HT1080 (cell line): ENCODE measurements around the gene PROSER3. TPM values are rescaled to one million over a fixed set of nuclear protein-coding genes. Genes with fewer than 3 reads are reported as not detected.
A peak's percentile ranks its signal among the peaks of the same experiment; 100 is the strongest.

ENCODE experiments used
- DNase-seq: peaks from one replicate; pipeline ENCODE4 v3.0.0-alpha.2; 2015; ENCODE audit warnings: low read depth
- total RNA-seq: library from RNA; depleted of rRNA; stranded (reverse); fragments of >200 nt; shearing (Covaris generic); gene quantifications from 2 replicates; pipeline ENCODE4 v1.2.3, GENCODE V29; 2014

PROSER3 gene
- total RNA-seq, 1 experiment from 2014 or later: 10.8 TPM

DNA sequence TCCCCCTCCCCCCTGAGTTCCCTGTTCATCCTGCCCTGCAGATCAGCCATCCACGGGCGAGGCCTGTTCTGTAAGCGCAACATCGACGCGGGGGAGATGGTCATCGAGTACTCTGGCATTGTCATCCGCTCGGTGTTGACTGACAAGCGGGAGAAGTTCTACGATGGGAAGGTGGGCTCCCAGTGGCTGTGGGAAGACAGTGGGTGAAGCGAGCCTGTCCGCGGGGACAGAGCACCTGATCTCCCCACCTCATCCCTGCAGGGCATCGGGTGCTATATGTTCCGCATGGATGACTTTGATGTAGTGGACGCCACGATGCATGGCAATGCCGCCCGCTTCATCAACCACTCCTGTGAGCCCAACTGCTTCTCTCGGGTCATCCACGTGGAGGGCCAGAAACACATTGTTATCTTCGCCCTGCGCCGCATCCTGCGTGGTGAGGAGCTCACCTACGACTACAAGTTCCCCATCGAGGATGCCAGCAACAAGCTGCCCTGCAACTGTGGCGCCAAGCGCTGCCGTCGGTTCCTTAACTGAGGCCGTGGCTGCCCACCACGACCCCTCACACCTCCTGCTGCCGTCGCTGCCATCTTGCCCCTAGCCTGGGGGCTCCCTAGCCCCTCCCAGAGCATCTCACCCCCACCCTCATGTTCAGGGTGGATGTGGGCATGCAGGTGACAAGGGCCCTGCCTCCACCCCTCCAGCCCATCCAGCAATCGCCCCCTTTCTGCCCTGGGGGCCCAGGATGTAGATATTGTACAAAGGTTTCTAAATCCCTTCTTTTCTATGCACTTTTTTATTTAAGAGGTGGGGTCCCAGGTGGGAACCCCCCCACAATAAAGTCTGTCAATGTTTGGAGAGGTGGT is 19.7 kb upstream of the PROSER3 start:
- DNase-seq: no peak

DNA sequence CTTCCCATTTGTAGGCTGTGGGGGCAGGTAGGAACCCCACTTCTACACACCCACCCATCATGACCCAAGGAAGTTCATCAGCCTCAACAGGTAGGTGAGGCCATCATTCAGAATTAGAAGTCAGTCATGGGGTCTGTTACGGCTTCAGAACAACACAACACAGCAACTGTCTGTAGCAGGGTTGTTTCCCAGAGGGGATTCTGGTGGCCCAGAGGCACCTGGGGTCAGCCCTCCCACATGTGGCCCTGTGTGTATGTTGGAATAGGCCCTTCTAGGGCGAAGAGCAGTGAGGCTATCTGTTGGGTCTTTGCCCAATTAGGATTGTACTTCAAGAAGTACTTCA is 19.1 kb upstream of the PROSER3 start:
- no peak for DNase-seq

DNA sequence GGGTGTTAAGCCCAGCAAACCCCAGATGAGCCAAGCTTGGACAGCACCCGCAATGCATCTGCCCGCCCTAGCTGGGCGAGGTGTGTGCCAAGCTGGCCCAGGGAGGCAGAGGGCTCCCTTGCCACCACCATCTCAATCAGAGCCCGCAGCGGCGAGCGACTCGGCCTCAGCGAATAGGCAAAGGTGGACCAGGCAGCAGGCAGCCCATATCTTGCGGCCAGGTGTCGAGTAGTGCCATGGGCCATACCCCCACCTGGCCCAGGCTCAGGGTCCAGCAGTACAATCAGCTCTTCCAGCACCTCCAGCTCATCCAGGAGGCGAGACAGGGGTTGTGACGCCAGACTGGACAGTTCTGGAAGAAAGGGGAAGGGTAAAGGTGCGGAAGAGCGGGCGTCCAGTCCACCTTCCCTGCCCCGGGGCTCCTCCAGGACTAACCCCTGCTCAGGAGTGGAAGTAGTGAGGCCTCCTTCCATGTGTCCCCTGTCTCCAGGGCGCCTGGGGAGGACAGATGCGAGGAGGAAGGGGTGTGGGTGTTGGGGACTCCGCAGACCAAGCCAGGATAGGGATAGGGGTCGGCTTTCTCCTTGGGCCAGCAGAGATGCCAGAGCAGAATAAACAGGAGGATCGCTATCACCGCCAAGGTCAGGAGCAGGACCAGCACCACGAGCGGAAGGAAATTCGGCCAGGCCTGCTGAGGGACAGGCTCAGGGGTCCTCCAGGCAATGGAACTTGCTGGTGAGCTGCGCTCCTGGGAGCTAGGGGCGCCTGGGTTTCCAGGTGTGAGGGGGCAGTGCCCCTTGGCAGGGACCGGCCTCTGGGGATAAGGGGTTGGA is 18.5 kb upstream of the PROSER3 start:
- no peak for DNase-seq

DNA sequence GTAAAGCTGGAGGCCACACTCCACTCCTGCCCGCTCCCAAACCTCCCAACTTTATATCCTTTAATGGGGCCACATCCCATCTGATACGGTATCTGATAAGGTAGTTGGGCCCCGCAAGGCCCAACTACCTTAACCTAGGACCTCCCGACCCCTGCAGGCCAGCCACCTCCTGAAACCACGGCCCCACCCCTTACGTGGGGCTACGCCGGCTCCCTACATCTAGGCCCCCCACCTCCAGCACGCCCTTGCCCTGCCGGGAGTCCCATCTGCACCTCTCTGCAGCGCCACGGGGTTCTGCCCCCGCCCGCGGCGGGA is 17.9 kb upstream of the PROSER3 start:
- DNase-seq: no peak

DNA sequence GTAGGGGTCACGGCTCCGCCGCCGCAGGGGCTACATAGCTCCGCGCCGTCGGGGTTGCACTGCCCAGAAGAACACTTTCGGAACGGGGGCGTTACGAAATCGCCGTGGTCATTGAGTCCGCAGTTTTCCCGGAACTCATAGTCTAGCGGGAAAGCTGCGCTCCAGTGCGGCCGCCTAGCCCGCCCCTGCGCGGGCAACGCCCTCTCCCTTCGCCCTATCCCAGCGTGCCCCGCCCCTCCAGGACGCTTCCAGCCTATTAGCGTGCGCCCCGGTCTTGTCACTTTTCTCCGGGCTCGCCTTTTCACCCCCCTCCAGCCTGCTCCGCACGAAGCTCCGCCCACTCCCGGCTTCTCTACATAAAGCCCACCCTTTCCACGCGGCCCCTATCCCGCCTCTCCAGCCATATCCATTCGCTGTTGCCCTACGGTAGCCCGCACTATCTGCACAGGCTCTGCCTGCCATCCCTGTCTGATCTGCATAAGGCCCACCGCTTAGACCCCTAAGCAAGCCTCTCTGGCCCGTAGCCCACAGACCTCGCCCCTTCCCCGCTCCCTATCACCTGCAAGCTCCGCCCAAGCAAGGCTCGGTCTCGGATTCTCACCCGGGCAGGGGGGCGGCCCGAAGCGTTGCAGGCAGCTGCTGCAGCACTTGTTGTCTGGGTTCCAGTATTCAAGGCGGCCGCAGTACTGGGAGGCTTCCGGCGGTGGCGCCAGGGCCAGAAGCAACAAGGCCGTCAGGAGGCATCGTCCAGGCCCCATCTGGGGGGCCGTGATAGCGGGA is 17.4 kb upstream of the PROSER3 start:
- peak; percentile 93 for DNase-seq

DNA sequence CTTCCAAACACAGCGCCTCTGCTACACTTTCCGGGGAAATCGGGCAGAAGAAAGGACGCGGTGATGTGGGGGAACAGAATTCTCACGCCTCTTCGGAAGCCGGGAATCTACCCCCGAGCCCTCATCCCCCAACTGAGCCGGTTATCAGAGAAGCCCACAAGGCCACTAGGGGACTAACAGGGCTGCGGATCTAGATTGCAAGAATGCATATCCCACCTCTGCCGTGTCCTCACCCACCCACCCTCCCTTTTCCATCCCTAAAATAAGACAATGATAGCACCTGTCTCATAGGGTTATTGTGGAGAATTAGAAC is 16.8 kb upstream of the PROSER3 start:
- DNase-seq: no peak

DNA sequence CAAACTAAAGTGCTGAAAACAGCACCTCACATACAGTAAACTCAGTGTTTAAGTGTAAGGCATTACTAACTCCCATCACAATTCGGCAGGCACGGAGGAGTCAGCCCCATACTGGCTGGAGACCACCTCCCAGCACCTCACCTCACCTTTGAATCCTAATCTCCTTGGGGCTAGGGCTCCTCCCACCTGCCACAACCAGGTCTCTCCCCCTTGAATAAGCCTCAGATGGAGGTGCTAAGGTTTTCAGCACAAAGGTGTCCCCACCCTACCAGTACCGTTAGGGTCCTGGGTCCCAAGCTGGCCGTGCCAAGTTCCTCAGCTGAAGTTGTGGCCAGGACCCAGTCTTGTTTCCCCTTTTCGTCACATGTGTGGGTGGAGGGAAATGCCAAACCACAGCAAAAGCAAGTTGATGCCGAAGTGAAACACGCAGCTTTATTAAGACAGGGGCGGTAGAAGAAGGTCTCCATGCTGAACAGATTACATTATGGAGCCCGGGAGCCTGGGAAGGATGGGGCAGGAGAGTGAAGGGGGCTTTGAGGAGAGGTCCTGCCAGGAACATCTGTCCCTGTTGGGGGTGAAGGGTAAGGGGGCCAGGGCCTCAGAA is 15.8 kb upstream of the PROSER3 start, which contains the start of gene IGFLR1:
Gene IGFLR1, minus strand, starts transcription at position 332 of the 604 bp plus-strand sequence. CDS start 1,272 bp downstream, outside the sequence.
- no peak for DNase-seq

DNA sequence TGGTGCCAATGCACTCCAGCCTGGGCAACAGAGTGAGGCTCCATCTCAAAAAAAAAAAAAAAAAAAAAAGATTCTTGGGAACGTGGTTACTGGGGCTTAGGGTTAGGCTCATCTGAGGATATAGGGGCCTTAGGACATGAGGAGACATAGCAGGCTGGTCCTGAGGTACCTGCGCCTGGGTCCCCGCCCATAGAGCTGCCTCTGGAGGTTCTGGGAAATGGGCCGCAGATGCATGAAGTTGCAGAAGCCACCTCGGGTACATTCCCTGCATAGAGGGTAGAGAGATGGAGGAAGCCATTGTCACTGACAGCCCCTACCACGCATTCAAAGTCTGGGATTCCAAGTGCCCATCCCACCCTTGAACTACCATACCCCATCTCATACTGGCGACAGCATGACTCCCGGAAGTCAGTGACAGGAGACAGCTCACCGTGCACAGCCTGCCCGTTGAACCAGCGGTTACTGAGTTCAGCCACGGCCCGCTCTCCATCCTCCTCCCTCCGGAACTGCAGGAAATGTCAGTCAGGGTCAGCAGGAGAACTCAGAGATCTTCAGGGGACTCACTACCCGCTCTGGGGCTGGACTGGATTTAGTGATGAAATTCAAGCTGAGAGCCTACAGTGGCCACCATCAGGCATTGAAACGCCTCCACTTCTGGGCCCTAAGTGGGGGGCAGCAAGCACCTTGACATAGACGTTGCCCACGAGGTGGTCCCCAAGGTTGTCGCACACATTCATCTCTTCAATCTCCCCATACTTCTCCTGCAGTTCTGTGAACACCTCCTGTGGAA is 14.1 kb upstream of the PROSER3 start:
- no peak for DNase-seq

DNA sequence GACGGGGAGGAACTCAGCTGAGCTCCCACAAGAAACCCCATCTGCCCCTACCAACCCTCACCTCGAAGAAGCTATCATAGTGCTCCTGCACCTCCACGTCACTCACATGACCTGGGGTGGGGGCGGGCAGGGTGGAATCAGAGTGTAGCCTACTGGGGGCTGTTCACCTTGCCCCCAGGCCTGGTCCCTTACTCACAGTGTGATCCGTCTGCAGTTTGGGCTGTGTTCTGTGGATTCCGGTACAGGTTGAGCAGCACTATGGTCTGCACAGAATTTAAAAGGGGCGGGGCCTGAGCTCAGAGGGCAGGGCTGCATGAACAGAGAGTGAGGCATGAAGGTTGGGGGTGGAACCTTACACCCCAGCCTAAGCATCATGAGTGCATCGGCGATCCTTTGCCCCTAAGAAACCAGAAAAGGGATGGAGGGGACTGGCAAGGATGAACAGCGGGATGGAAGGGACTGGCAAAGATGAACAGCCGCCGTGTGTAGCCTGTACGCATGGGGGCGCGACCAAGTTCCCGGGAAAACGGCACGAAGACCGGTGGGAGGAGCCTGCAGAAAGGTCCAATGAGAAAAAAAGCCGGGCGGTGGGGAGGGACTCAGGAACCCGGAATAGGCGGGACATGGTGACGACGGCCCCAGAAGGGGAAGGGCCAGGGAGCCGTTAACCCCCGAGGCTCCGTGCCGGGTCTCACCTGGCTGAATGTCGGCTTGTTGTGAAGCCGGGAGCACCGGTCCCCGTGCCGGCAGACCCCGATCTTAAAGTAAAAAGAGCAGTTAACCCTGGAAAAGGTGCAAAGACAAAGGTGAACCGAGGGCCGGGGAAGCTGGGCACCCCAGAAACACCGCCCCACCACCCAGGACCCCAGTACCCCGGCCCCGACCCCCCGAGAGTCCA is 13.3 kb upstream of the PROSER3 start:
- DNase-seq: peak; percentile 91

DNA sequence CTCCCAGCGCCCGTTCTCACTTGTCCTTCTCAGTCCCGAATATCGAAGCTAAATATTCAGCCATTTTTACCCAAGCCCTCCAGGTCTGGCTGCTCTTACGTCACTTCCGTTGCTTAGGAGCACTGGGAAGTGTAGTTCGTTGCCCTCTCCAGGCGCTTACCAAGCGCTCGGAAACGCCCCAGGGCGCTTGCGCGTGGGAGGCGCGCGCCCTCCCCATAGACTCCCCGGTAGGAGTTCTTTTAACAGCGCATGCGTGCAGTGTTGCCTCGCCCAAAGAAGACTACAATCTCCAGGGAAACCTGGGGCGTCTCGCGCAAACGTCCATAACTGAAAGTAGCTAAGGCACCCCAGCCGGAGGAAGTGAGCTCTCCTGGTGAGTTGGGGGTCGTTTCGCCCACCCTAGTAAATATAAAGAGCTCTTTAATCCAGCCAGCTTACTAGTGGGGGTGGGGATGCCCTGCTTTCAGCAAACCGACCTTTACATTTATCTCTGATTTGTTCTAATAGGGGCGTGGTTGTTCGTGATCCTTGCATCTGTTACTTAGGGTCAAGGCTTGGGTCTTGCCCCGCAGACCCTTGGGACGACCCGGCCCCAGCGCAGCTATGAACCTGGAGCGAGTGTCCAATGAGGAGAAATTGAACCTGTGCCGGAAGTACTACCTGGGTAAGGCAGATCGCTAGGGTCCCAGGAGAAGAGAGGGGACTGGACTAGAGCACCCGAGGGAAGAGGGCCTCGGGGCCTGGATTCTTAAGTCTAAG is 12.5 kb upstream of the PROSER3 start, which contains the start of the genes PSENEN and U2AF1L4:
Gene PSENEN, plus strand, starts transcription at position 324 of the 759 bp plus-strand sequence. Its CDS starts 280 bp downstream, at position 604.
Gene U2AF1L4, minus strand, starts transcription at position 91 of the 759 bp plus-strand sequence. Its CDS starts 27 bp downstream, at position 64.
- DNase-seq: peak; percentile 99

DNA sequence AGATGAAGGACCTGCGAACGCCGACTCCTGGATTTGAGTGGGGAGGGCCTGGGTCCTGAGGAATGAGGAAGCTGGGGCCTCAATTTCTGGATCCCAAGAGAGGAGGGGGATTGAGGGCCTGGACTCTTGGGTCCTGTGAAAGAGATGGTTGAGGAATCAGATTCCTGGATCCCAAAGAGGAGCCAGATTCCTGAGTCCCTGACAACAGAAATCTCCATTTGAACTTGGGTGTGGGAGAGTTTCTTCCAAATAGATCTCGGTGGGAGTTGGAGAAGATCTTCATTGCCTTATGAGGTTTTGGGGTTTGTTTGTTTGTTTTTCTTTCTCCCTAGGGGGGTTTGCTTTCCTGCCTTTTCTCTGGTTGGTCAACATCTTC is 11.9 kb upstream of the PROSER3 start:
- DNase-seq: no peak

DNA sequence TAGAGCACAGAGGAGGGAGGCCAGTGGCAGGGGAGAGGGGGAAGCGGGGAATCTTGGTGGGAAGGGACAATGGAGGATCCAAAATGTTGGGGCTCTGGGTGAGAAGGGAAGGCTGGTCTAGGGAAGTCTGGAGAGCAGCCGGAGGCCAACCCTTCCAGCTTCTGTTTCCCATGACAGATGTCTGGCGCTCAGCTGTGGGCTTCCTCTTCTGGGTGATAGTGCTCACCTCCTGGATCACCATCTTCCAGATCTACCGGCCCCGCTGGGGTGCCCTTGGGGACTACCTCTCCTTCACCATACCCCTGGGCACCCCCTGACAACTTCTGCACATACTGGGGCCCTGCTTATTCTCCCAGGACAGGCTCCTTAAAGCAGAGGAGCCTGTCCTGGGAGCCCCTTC is 11.4 kb upstream of the PROSER3 start:
- no peak for DNase-seq

DNA sequence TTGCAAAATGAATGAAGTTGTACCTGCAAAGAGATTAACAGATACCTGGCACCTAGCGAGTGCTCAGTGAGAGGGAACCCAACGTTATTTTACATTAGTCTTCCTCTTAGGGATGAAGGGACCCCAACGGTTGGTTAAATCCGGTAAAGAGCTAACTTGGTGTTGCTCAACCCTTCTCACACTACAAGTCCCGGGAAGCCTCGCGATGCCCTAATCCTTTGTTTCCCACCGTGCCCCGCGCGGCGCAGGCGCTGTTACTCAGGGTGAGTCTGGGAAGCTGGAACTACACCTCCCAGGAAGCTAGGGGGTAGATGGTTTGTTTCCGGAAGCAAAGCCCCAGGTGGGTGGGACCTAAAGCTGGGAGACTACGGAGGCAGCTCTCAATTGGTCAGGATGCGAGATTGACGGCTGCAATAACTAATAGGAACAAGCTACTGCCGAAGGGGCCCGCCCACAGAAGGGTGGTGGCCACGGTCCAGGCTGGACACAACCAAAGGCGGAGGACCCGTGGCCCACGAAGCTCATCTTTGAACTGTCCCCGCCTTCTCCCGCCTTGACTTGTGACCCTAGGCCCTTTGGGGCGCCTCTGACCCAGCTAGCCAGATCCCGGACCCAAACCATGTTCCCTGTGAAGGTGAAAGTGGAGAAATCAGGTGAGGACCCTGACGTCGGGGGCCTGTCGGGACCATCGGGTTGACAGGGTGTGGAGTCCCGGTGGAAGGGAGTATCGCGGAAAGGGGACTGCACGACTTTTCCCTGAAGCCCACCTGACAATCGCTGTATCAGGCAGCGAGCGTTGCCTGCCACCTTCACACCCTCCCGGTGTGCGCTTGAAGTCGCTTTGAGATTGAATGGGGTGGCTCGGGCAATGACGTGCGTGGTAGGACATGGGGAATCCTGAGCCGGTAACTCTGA is 9.6 kb upstream of the PROSER3 start, which contains the start of gene LIN37:
Gene LIN37, plus strand, starts transcription at position 471 of the 915 bp plus-strand sequence. Its CDS starts 149 bp downstream, at position 620.
- DNase-seq: peak; percentile 99

DNA sequence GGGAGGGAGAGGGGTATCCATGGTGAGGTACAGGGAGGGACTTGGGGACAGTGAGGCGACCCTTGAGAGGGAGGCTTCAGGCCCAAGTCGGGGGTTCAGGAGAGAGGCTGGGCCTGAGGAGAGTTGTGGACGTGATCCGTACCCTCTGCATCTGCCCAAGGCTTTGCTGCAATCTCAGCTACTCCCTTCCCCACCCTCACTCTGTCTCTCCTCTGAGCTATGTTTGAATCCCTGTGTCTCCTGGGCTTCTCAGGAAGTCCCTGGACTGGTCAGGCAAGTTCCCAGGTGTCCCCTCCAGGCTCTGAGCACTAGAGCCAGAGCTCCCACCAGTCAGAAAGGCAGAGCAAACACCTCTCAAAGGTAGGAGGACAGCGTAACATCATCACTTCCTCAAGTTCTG is 7.8 kb upstream of the PROSER3 start:
- no peak for DNase-seq

DNA sequence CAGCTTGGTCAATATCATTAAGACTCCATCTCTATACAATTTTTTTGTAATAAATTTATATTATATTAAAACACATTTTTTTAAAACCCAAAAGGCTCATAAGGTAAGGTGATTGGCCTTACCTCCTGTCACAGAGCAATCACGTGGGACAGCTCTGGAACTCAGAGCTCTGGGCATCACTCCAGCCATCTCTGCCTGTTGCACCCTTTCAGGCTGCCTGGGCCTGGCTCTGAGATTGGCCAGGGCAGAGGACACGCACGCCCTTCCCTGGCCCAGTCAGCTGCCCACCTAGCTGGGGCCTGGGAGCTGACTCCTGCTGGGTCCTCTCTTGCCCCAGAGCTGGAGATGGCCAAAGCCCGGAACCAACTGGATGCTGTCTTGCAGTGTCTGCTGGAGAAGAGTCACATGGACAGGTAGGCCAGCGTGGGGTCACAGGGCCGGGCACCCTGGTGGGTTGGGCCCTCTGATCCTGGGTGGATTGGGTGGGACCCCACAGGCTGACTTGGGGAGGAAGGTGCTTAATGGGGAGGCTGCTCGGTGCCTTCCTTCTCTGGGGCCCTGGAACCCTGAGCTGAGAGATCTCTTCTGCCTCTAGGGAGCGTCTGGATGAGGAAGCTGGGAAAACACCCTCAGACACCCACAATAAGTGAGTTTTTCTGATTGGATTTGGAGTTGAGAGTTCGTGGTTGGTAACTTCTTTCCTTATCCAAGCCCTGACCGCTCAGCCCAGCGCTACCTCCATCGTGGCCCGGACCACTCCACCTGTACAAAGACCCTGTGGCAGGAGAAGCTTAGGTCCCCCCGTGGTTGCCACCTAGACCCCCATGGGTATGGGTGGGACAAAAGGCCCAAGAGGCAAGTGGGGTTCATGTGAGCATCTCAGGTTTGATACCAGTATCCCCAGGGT is 5.9 kb upstream of the PROSER3 start:
- DNase-seq: no peak

DNA sequence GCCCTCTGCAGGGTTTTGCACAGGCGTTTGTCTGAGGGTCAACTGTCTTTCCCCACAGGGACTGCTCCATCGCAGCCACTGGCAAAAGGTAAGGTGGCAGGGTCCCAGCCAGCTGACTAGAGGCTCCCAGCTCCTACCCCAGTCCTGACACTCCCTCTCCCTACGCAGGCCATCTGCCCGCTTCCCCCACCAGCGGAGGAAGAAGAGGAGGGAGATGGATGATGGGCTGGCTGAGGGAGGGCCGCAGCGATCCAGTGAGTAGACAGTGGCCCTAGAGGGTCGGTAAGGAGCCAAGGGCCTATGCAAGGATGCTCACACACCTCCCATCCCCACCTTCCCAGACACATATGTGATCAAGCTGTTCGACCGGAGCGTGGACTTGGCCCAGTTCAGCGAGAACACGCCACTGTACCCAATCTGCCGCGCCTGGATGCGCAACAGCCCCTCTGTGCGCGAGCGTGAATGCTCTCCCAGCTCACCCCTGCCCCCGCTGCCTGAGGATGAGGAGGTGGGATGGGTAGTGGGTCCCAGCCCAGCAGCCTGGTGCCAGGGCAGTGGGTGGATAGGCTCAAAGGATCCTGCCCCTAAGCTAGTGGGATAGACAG is 5.1 kb upstream of the PROSER3 start:
- no peak for DNase-seq
